ENCODE measurements around the gene E2F6.

Gene E2F6

GRCh38 chr2:11482473-11483035 lies 16.6 kb upstream of the E2F6 start:
- Histone ChIP-seq H3K27me3 (peaks cover 11 to 27% (median 19%) of the 10 kb centered on the region in 11 experiments; a peak in 18 of 22 replicates), H3K9me3 (replicated peaks in 1 of 11) (peaks cover 0 to 14% (median 8%) of the 10 kb centered on the region in 11 experiments; a peak in 13 of 22 replicates), H3K36me3 (no peaks in the 10 kb centered on the region), H4K20me1 (no peaks in the 10 kb centered on the region), H3K9ac (no peak overlapping the region), H3K4me3 (no peak overlapping the region), H3K27ac (no peak overlapping the region), H3K4me1 (0 out of 20 replicates have a peak, but pooled peaks cover 0 to 3% (median 0%) of the 10 kb centered on the region in 10 experiments), H3K4me2 (no peak overlapping the region)
- no peak for TF ChIP-seq Cebpa-rat (IDR thresholded peaks at IDR 0.05)

GRCh38 chr2:11481789-11482472 lies 16.0 kb upstream of the E2F6 start:
- Histone ChIP-seq H3K9ac (no peak overlapping the region), H3K27ac (no peak overlapping the region), H3K9me3 (replicated peaks in 1 of 11) (peaks cover 0 to 14% (median 8%) of the 10 kb centered on the region in 11 experiments; a peak in 12 of 22 replicates), H3K27me3 (peaks cover 11 to 27% (median 19%) of the 10 kb centered on the region in 11 experiments; a peak in 18 of 22 replicates), H3K4me3 (no peak overlapping the region), H3K36me3 (no peaks in the 10 kb centered on the region), H3K4me1 (0 out of 20 replicates have a peak, but pooled peaks cover 0 to 3% (median 0%) of the 10 kb centered on the region in 10 experiments), H4K20me1 (no peaks in the 10 kb centered on the region), H3K4me2 (no peak overlapping the region)
- TF ChIP-seq Cebpa-rat (IDR thresholded peaks at IDR 0.05): no peak

- Histone ChIP-seq H3K27ac (no peak overlapping the region), H3K9me3 (replicated peaks in 1 of 11) (peaks cover 0 to 14% (median 8%) of the 10 kb centered on the region in 11 experiments; a peak in 12 of 22 replicates), H3K4me3 (no peak overlapping the region), H3K4me1 (0 out of 20 replicates have a peak, but pooled peaks cover 0 to 3% (median 0%) of the 10 kb centered on the region in 10 experiments), H3K4me2 (no peak overlapping the region), H4K20me1 (no peaks in the 10 kb centered on the region), H3K9ac (no peak overlapping the region), H3K27me3 (peaks cover 11 to 27% (median 19%) of the 10 kb centered on the region in 11 experiments; a peak in 18 of 22 replicates), H3K36me3 (no peaks in the 10 kb centered on the region)
- no peak for TF ChIP-seq Cebpa-rat (IDR thresholded peaks at IDR 0.05)
These were observed 15.4 kb upstream of the E2F6 start for GRCh38 chr2:11481426-11481788.

- TF ChIP-seq Cebpa-rat (IDR thresholded peaks at IDR 0.05): no peak
- no peak overlapping the region for H3K4me2 ChIP-seq
- H3K9me3 ChIP-seq (replicated peaks in 1 of 11): peaks cover 0 to 14% (median 8%) of the 10 kb centered on the region in 11 experiments; a peak in 12 of 22 replicates
- H4K20me1 ChIP-seq: no peaks in the 10 kb centered on the region
- no peak overlapping the region for H3K9ac ChIP-seq
- H3K27ac ChIP-seq: no peak overlapping the region
- no peak overlapping the region for H3K4me3 ChIP-seq
- H3K27me3 ChIP-seq: peaks cover 11 to 27% (median 19%) of the 10 kb centered on the region in 11 experiments; a peak in 18 of 22 replicates
- no peaks in the 10 kb centered on the region for H3K36me3 ChIP-seq
- H3K4me1 ChIP-seq: 0 out of 20 replicates have a peak, but pooled peaks cover 0 to 3% (median 0%) of the 10 kb centered on the region in 10 experiments
These were observed 14.9 kb upstream of the E2F6 start for GRCh38 chr2:11480859-11481258.

- TF ChIP-seq Cebpa-rat (IDR thresholded peaks at IDR 0.05): no peak
- H3K4me1 ChIP-seq: 0 out of 20 replicates have a peak, but pooled peaks cover 0 to 3% (median 0%) of the 10 kb centered on the region in 10 experiments
- H3K4me3 ChIP-seq: no peak overlapping the region
- H4K20me1 ChIP-seq: no peaks in the 10 kb centered on the region
- H3K27me3 ChIP-seq: peaks cover 11 to 27% (median 19%) of the 10 kb centered on the region in 11 experiments; a peak in 18 of 22 replicates
- no peaks in the 10 kb centered on the region for H3K36me3 ChIP-seq
- H3K27ac ChIP-seq: no peak overlapping the region
- H3K9ac ChIP-seq: no peak overlapping the region
- no peak overlapping the region for H3K4me2 ChIP-seq
- H3K9me3 ChIP-seq (replicated peaks in 1 of 11): peaks cover 0 to 14% (median 8%) of the 10 kb centered on the region in 11 experiments; a peak in 12 of 22 replicates
These were observed 14.4 kb upstream of the E2F6 start for GRCh38 chr2:11480406-11480805.

- no peak overlapping the region for H3K27ac ChIP-seq
These were observed 13.1 kb upstream of the E2F6 start for GRCh38 chr2:11478899-11479605.

GRCh38 chr2:11477994-11478393 lies 12.0 kb upstream of the E2F6 start:
- peaks cover 0 to 12% (median 6%) of the 10 kb centered on the region in 11 experiments; a peak in 12 of 22 replicates for H3K9me3 ChIP-seq (replicated peaks in 1 of 11)
- H4K20me1 ChIP-seq: no peaks in the 10 kb centered on the region
- no peaks in the 10 kb centered on the region for H3K36me3 ChIP-seq
- H3K4me2 ChIP-seq: no peak overlapping the region
- H3K9ac ChIP-seq: no peak overlapping the region
- TF ChIP-seq Cebpa-rat (IDR thresholded peaks at IDR 0.05): no peak
- no peak overlapping the region for H3K27ac ChIP-seq
- peaks cover 5 to 20% (median 13%) of the 10 kb centered on the region in 11 experiments; a peak in 18 of 22 replicates for H3K27me3 ChIP-seq
- 0 out of 20 replicates have a peak, but pooled peaks cover 0 to 3% (median 0%) of the 10 kb centered on the region in 10 experiments for H3K4me1 ChIP-seq
- H3K4me3 ChIP-seq: no peak overlapping the region

More at GRCh38 chr2:11478899-11479605, 13.1 kb upstream of the E2F6 start:
- 0 out of 20 replicates have a peak, but pooled peaks cover 0 to 3% (median 0%) of the 10 kb centered on the region in 10 experiments for H3K4me1 ChIP-seq
- H3K9me3 ChIP-seq (replicated peaks in 1 of 11): peaks cover 0 to 14% (median 8%) of the 10 kb centered on the region in 11 experiments; a peak in 12 of 22 replicates
- no peak overlapping the region for H3K4me3 ChIP-seq
- H4K20me1 ChIP-seq: no peaks in the 10 kb centered on the region
- no peaks in the 10 kb centered on the region for H3K36me3 ChIP-seq
- no peak overlapping the region for H3K9ac ChIP-seq
- TF ChIP-seq Cebpa-rat (IDR thresholded peaks at IDR 0.05): no peak
- H3K27me3 ChIP-seq: peaks cover 11 to 27% (median 19%) of the 10 kb centered on the region in 11 experiments; a peak in 18 of 22 replicates
- no peak overlapping the region for H3K4me2 ChIP-seq

- H3K36me3 ChIP-seq: peaks cover 0 to 8% (median 0%) of the 10 kb centered on the region in 11 experiments; a peak in 1 of 22 replicates
- H3K4me1 ChIP-seq: 0 out of 20 replicates have a peak, but pooled peaks cover 0 to 3% (median 0%) of the 10 kb centered on the region in 10 experiments
- H3K9me3 ChIP-seq (replicated peaks in 1 of 11): no peaks in the 10 kb centered on the region
- no peak overlapping the region for H3K9ac ChIP-seq
- H3K4me2 ChIP-seq: no peak overlapping the region
- H4K20me1 ChIP-seq: no peaks in the 10 kb centered on the region
- no peak for TF ChIP-seq Cebpa-rat (IDR thresholded peaks at IDR 0.05)
- H3K27ac ChIP-seq: no peak overlapping the region
- H3K4me3 ChIP-seq: no peak overlapping the region
- no peaks in the 10 kb centered on the region for H3K27me3 ChIP-seq
These were observed 7.9 kb upstream of the E2F6 start for GRCh38 chr2:11473659-11474433.

Measured in BLaER1 treated with 17β-estradiol and CSF1 and Interleukin-3, amounts not matched to agents 10 nM and 100 nM (cell line).